SK-N-SH treated with all-trans-retinoic acid at 6 μM for 48 hours (cell line): Measurements from ENCODE around the gene TGDS.

ENCODE experiments used
- CREB5 ChIP-seq: fragments of 250-450 bp; sonication (Bioruptor Pico); IDR thresholded peaks from 2 replicates; pipeline ENCODE4 v1.5.1; 2020; ENCODE audit warnings: low read depth, mild to moderate bottlenecking, moderate library complexity
- PATZ1 ChIP-seq: fragments of 250-450 bp; sonication (Bioruptor Pico); IDR thresholded peaks from 2 replicates; pipeline ENCODE4 v1.8.0; 2020; ENCODE audit warnings: mild to moderate bottlenecking, moderate library complexity, borderline replicate concordance

GRCh38 chr13:94524407-94524806 is 71.5 kb downstream of the TGDS start:
- no peak for TF ChIP-seq PATZ1 (CRISPR knock-in tag)
- TF ChIP-seq CREB5 (CRISPR knock-in tag), result no peak
